Stimulated activated CD4-positive, alpha-beta T cell treated with anti-CD3 and anti-CD28 coated beads, Interleukin-12 subunit alpha, Interleukin-12 subunit beta, amount 100 ng/mL, for 4 hours (primary cell): ENCODE results near the gene PHACTR1.

Experiments
- DNase-seq: peaks from one replicate; pipeline ENCODE4 v3.0.0-alpha.2; 2020

PHACTR1 gene

GRCh38 chr6:13079096-13079723, 362.6 kb downstream of the PHACTR1 start:
- no peak for DNase-seq

- no peak for DNase-seq
Measured at GRCh38 chr6:13080462-13081188, 364.1 kb downstream of the PHACTR1 start.

- DNase-seq = no peak
Measured at GRCh38 chr6:13081189-13081563, 364.6 kb downstream of the PHACTR1 start.

GRCh38 chr6:13089296-13089994, 372.9 kb downstream of the PHACTR1 start:
- DNase-seq = no peak

- DNase-seq = no peak
Measured at GRCh38 chr6:13091192-13091591, 374.6 kb downstream of the PHACTR1 start.

- no peak for DNase-seq
Measured at GRCh38 chr6:13094781-13095425, 378.3 kb downstream of the PHACTR1 start.

GRCh38 chr6:13096084-13096483, 379.5 kb downstream of the PHACTR1 start:
- DNase-seq = no peak

GRCh38 chr6:13097454-13097853, 380.9 kb downstream of the PHACTR1 start:
- no peak for DNase-seq

GRCh38 chr6:13098006-13098405, 381.4 kb downstream of the PHACTR1 start:
- DNase-seq = no peak

- DNase-seq = no peak
Measured at GRCh38 chr6:13098793-13099570, 382.4 kb downstream of the PHACTR1 start.

- DNase-seq = no peak
Measured at GRCh38 chr6:13099771-13100170, 383.2 kb downstream of the PHACTR1 start.

GRCh38 chr6:13101409-13101808, 384.8 kb downstream of the PHACTR1 start:
- DNase-seq = no peak

- DNase-seq = no peak
Measured at GRCh38 chr6:13101985-13102384, 385.4 kb downstream of the PHACTR1 start.

- no peak for DNase-seq
Measured at GRCh38 chr6:13103169-13103568, 386.6 kb downstream of the PHACTR1 start.

- no peak for DNase-seq
Measured at GRCh38 chr6:13105139-13105538, 388.6 kb downstream of the PHACTR1 start.

GRCh38 chr6:13112921-13113320, 396.4 kb downstream of the PHACTR1 start:
- no peak for DNase-seq

- no peak for DNase-seq
Measured at GRCh38 chr6:13113376-13113775, 396.8 kb downstream of the PHACTR1 start.

GRCh38 chr6:13113981-13114593, 397.5 kb downstream of the PHACTR1 start:
- DNase-seq = no peak

GRCh38 chr6:13116155-13116554, 399.6 kb downstream of the PHACTR1 start:
- DNase-seq = no peak

- no peak for DNase-seq
Measured at GRCh38 chr6:13117570-13117969, 401.0 kb downstream of the PHACTR1 start.

GRCh38 chr6:13119549-13119948, 403.0 kb downstream of the PHACTR1 start:
- DNase-seq = no peak
